Measurements from ENCODE around the gene DNAJC30. TPM values are rescaled to one million over a fixed set of nuclear protein-coding genes. Genes with fewer than 3 reads are reported as not detected.
A peak's percentile ranks its signal among the peaks of the same experiment; 100 is the strongest.

DNAJC30 gene
- total RNA-seq, 1 experiment from 2014 or later = 1.3 TPM

- Histone ChIP-seq H3K4me1 (replicated peaks) (peaks cover 31% of the 10 kb centered on the region), H3K9me3 (replicated peaks) (no peaks in the 10 kb centered on the region), H3K27ac (no peak overlapping the region), H3K36me3 (peaks cover 88% of the 10 kb centered on the region), H3K4me3 (no peak overlapping the region), H3K27me3 (replicated peaks) (no peaks in the 10 kb centered on the region)
- no peak for DNase-seq (ENCODE audit: low read depth in 1 of 2, low spot score in 2 of 2)
Observed at GRCh38 chr7:73703757-73704639, 20.7 kb upstream of the DNAJC30 start.

DNA sequence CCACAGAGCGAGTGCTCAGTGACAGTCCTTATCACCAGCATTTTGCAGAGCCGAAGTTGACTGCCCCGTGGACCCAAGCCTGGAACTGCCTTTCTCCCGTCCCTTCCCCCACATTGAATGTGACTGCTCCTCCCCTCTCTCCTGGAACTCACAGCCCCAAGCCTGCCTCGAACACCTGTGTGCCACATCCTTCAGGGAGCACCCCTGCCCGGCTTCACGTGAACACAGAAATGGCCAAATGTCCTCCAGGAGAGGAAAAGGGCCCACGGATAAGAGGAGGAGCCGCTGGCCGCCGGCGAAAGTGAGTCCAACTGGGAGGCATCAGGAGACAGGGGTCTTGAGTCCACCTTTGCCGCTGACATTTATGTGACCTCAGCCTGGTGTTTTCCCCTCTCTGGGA, 20.0 kb upstream of the DNAJC30 start:
- no peak for DNase-seq (ENCODE audit: low read depth in 1 of 2, low spot score in 2 of 2)
- peaks cover 31% of the 10 kb centered on the region for H3K4me1 ChIP-seq (replicated peaks)
- H3K4me3 ChIP-seq = no peak overlapping the region
- no peak overlapping the region for H3K27ac ChIP-seq
- H3K9me3 ChIP-seq (replicated peaks) = no peaks in the 10 kb centered on the region
- no peaks in the 10 kb centered on the region for H3K27me3 ChIP-seq (replicated peaks)
- H3K36me3 ChIP-seq = peaks cover 88% of the 10 kb centered on the region

GRCh38 chr7:73702665-73703064, 19.4 kb upstream of the DNAJC30 start:
- H3K9me3 ChIP-seq (replicated peaks) = no peaks in the 10 kb centered on the region
- H3K4me3 ChIP-seq = no peak overlapping the region
- no peaks in the 10 kb centered on the region for H3K27me3 ChIP-seq (replicated peaks)
- H3K4me1 ChIP-seq (replicated peaks) = peaks cover 31% of the 10 kb centered on the region
- H3K36me3 ChIP-seq = peaks cover 89% of the 10 kb centered on the region
- H3K27ac ChIP-seq = no peak overlapping the region
- DNase-seq (ENCODE audit: low read depth in 1 of 2, low spot score in 2 of 2) = no peak

DNA sequence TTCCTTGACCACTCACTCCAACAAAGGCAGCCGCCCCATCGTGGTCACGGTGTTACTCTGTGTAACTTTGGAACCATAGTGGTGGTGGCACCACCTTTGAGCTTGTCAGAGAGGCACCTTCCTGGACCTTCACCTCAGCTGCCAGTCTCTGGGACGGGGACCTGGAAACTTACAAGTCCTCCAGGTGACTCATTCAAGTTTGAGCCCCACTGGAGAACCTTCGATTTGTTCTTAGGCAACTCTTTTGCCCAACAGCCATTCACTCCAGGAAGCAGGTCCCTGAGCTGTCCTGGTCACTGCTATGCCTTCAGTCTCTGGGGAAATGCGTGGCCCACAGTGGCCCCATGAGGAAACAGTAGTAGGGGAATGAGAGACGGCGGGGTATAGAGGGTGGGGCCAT, 19.0 kb upstream of the DNAJC30 start:
- Histone ChIP-seq H3K4me1 (replicated peaks) (peaks cover 29% of the 10 kb centered on the region), H3K4me3 (no peak overlapping the region), H3K27ac (no peak overlapping the region), H3K36me3 (peaks cover 89% of the 10 kb centered on the region), H3K27me3 (replicated peaks) (no peaks in the 10 kb centered on the region), H3K9me3 (replicated peaks) (no peaks in the 10 kb centered on the region)
- DNase-seq (ENCODE audit: low read depth in 1 of 2, low spot score in 2 of 2) = no peak

GRCh38 chr7:73701357-73701995, 18.2 kb upstream of the DNAJC30 start:
- no peak overlapping the region for H3K4me3 ChIP-seq
- no peak overlapping the region for H3K27ac ChIP-seq
- H3K27me3 ChIP-seq (replicated peaks) = no peaks in the 10 kb centered on the region
- DNase-seq (ENCODE audit: low read depth in 1 of 2, low spot score in 2 of 2) = peak; percentile 45 to 66
- H3K36me3 ChIP-seq = peaks cover 88% of the 10 kb centered on the region
- peaks cover 21% of the 10 kb centered on the region for H3K4me1 ChIP-seq (replicated peaks)
- H3K9me3 ChIP-seq (replicated peaks) = no peaks in the 10 kb centered on the region

GRCh38 chr7:73700581-73701134, 17.4 kb upstream of the DNAJC30 start:
- Histone ChIP-seq H3K4me1 (replicated peaks) (peaks cover 13% of the 10 kb centered on the region), H3K27ac (no peak overlapping the region), H3K9me3 (replicated peaks) (no peaks in the 10 kb centered on the region), H3K27me3 (replicated peaks) (no peaks in the 10 kb centered on the region), H3K36me3 (peaks cover 87% of the 10 kb centered on the region), H3K4me3 (no peak overlapping the region)
- DNase-seq (ENCODE audit: low read depth in 1 of 2, low spot score in 2 of 2) = no peak

- Histone ChIP-seq H3K36me3 (peaks cover 85% of the 10 kb centered on the region), H3K4me3 (no peak overlapping the region)
Observed at GRCh38 chr7:73700069-73700423, 16.8 kb upstream of the DNAJC30 start.

DNA sequence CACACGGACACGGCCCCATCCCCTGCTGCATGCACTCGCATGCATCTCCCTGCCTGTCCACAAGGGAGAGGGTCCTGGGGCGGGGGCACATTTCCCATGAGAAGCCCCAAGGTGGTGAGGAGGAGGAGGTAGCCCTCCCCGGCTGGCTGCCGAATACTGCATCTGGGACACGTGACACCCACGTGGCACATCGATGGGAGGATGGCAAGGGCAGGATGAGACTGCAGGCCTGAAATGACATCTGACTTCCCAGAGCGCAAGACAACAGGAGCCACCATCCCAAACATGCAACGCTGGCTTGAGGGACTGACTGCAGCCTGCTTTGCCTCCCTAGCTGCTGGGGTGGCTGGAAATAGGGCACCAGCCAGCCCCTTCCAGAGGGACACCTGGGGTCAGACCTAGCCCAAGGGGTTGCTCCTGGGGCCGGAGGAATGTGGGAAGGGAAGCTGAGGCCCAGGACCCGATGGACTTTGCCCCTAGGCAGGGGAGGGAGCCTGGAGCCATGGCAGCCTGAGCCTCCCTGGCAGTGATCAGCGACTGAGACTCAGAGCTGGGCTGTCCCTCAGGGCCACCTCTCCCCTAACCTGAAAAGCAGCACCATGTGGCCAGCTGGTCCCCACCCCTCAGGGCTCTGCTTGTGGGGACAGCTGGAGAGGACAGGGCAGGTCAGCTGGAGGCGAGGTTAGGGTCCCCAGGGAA, 16.3 kb upstream of the DNAJC30 start:
- Histone ChIP-seq H3K4me1 (replicated peaks) (peaks cover 2% of the 10 kb centered on the region), H3K9me3 (replicated peaks) (no peaks in the 10 kb centered on the region), H3K27ac (no peak overlapping the region), H3K27me3 (replicated peaks) (no peaks in the 10 kb centered on the region), H3K36me3 (peaks cover 82% of the 10 kb centered on the region), H3K4me3 (no peak overlapping the region)
- no peak for DNase-seq (ENCODE audit: low read depth in 1 of 2, low spot score in 2 of 2)

More at GRCh38 chr7:73700069-73700423, 16.8 kb upstream of the DNAJC30 start:
- Histone ChIP-seq H3K9me3 (replicated peaks) (no peaks in the 10 kb centered on the region), H3K4me1 (replicated peaks) (peaks cover 7% of the 10 kb centered on the region), H3K27ac (no peak overlapping the region), H3K27me3 (replicated peaks) (no peaks in the 10 kb centered on the region)
- DNase-seq (ENCODE audit: low read depth in 1 of 2, low spot score in 2 of 2) = no peak

- Histone ChIP-seq H3K4me3 (no peak overlapping the region), H3K9me3 (replicated peaks) (no peaks in the 10 kb centered on the region), H3K27me3 (replicated peaks) (no peaks in the 10 kb centered on the region), H3K4me1 (replicated peaks) (no peaks in the 10 kb centered on the region), H3K36me3 (peaks cover 87% of the 10 kb centered on the region), H3K27ac (no peak overlapping the region)
- no peak for DNase-seq (ENCODE audit: low read depth in 1 of 2, low spot score in 2 of 2)
Observed at GRCh38 chr7:73698410-73698809, 15.2 kb upstream of the DNAJC30 start.

DNA sequence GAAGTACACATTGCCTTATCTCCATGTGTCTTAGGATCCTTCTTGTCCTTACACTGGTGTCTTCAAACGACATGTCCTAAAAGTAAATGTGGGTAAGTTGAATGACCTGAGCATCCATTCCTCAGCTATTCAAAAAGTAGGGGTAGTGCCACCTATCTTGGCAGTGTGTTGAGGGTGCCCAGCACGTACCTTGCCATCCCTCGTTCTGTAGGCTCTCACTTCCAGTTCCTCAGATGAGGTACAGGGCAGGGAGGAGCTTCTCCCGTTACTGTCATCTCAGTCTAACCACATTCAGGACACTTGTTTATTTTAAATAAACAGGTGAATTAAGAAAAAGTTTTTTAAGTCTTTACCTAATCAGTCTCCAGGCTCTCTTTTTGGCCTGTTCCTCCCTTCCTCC, 13.1 kb upstream of the DNAJC30 start:
- no peaks in the 10 kb centered on the region for H3K27me3 ChIP-seq (replicated peaks)
- no peaks in the 10 kb centered on the region for H3K4me1 ChIP-seq (replicated peaks)
- H3K36me3 ChIP-seq = peaks cover 84% of the 10 kb centered on the region
- H3K9me3 ChIP-seq (replicated peaks) = no peaks in the 10 kb centered on the region
- no peak overlapping the region for H3K27ac ChIP-seq
- DNase-seq (ENCODE audit: low read depth in 1 of 2, low spot score in 2 of 2) = no peak
- no peak overlapping the region for H3K4me3 ChIP-seq

DNA sequence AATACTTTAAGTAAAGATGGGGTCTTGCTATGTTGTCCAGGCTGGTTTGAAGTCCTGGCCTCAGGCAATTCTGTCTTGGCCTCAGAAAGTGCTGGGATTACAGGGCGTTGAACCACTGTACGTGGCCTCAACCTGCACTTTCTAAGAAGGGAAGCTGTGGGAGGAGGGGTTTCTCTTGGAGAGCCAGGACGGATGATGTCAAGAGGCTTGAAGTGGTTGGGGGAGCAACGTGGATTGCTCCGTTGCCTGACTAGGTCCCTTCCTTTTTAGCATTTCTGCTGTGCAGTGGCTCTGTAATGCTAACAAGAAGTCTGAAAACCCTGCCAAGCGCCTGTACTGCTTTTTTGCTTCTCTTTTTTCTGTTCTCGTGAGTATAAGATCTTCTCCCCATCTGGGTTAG, 7.4 kb upstream of the DNAJC30 start:
- Histone ChIP-seq H3K4me3 (no peak overlapping the region), H3K9me3 (replicated peaks) (no peaks in the 10 kb centered on the region), H3K36me3 (peaks cover 74% of the 10 kb centered on the region), H3K27ac (no peak overlapping the region), H3K27me3 (replicated peaks) (no peaks in the 10 kb centered on the region), H3K4me1 (replicated peaks) (no peaks in the 10 kb centered on the region)
- DNase-seq (ENCODE audit: low read depth in 1 of 2, low spot score in 2 of 2) = no peak

DNA sequence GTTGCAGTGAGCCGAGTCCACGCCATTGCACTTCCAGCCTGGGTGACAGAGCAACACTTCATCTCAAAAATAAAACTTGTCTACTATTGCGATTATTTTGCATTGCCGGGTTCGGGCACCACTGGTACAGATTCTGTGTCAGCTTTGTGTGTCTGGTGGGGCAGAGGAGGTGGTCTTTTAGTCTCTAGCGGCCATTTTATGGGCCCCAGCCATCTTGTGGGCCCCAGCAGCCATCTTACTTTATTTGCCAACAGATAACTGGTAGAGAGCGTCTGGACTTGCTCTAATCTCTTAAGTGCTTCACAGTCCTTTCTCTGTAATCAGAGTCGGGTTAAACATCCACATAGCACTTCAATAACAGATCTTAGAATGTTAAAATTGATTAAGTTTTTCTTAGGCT, 5.0 kb upstream of the DNAJC30 start:
- H3K36me3 ChIP-seq = peaks cover 56% of the 10 kb centered on the region
- no peaks in the 10 kb centered on the region; the same call in 1 of the 2 replicates for H3K4me1 ChIP-seq (replicated peaks)
- no peak overlapping the region for H3K27ac ChIP-seq
- H3K9me3 ChIP-seq (replicated peaks) = no peaks in the 10 kb centered on the region
- H3K4me3 ChIP-seq = no peak overlapping the region
- H3K27me3 ChIP-seq (replicated peaks) = no peaks in the 10 kb centered on the region
- no peak for DNase-seq (ENCODE audit: low read depth in 1 of 2, low spot score in 2 of 2)

- Histone ChIP-seq H3K9me3 (replicated peaks) (no peaks in the 10 kb centered on the region), H3K4me1 (replicated peaks) (peaks cover 17% of the 10 kb centered on the region), H3K4me3 (no peak overlapping the region), H3K27ac (no peak overlapping the region), H3K27me3 (replicated peaks) (no peaks in the 10 kb centered on the region), H3K36me3 (peaks cover 44% of the 10 kb centered on the region)
- no peak for DNase-seq (ENCODE audit: low read depth in 1 of 2, low spot score in 2 of 2)
Observed at GRCh38 chr7:73685311-73685710, 2.1 kb upstream of the DNAJC30 start.

Measured in SJSA1 (cell line).